H1 (cell line): Measurements from ENCODE around the gene NELL1. TPM values are rescaled to one million over a fixed set of nuclear protein-coding genes. Genes with fewer than 3 reads are reported as not detected.

Source experiments
- FOSL1 ChIP-seq: IDR thresholded peaks from 2 replicates; pipeline ENCODE4 v1.6.1; 2011; ENCODE audit warnings: mild to moderate bottlenecking, low read depth, low read length, moderate library complexity; ENCODE audit not compliant: insufficient read depth
- JUND ChIP-seq: IDR thresholded peaks from 2 replicates; pipeline ENCODE4 v1.6.1; 2011; ENCODE audit warnings: mild to moderate bottlenecking, improper control_type of control experiment, low read length
- KDM4A ChIP-seq: IDR thresholded peaks from one replicate; pipeline ENCODE4 v1.7.1; 2012; ENCODE audit warnings: low read depth, mild to moderate bottlenecking, moderate library complexity, low read length, inconsistent platforms; ENCODE audit not compliant: severe bottlenecking
- MAFK ChIP-seq: IDR thresholded peaks from 2 replicates; pipeline ENCODE4 v1.6.1; 2012; ENCODE audit warnings: low read depth, mild to moderate bottlenecking, improper control_type of control experiment, low read length
- RAD21 ChIP-seq, 2 experiments: IDR thresholded peaks in 1 of 2; conservative IDR thresholded peaks in 1 of 2; 2 replicates each; pipeline ENCODE4 v1.6.1; 2011; ENCODE audit warnings: low read depth in 2 of 2, low read length in 2 of 2, improper control_type of control experiment in 1 of 2, inconsistent platforms in 1 of 2, mild to moderate bottlenecking in 1 of 2, moderate library complexity in 1 of 2
- RBBP5 ChIP-seq: IDR thresholded peaks from 2 replicates; pipeline ENCODE4 v1.7.1; 2012; ENCODE audit warnings: low read depth, mild to moderate bottlenecking, inconsistent platforms, low read length, moderate library complexity, borderline replicate concordance
- TBP ChIP-seq: IDR thresholded peaks from 2 replicates; pipeline ENCODE4 v1.6.1; 2011; ENCODE audit warnings: low read depth, low read length, improper control_type of control experiment
- polyA plus RNA-seq, 7 experiments: library from polyadenylated mRNA; depleted of rRNA in 3 of 7; stranded (reverse) in 5 of 7; unstranded in 2 of 7; fragments of >200 nt in 5 of 7; fragments of 200-250 nt in 2 of 7; gene quantifications; 1 replicate in 5 of 7; 2 replicates in 1 of 7; 4 replicates in 1 of 7; pipeline versions ENCODE4 v1.2.1 to v1.2.3, GENCODE V29; 2011 to 2013; ENCODE audit warnings: missing spikeins in 2 of 7, mixed read lengths in 2 of 7
- total RNA-seq: library from RNA; stranded (reverse); fragmentation: NEBNext Ultra II Directional; extraction: Animal tissue kit (Norgen Biotek cat#: 25700); gene quantifications from 2 replicates; pipeline ENCODE4 v1.2.1, GENCODE V29; 2021
- TF ChIP-seq, protein P1 (sequence below): IDR thresholded peaks from 2 replicates; pipeline ENCODE4 v1.6.1; 2011; ENCODE audit warnings: low read length, improper control_type of control experiment

The NELL1 gene
- total and polyA plus RNA-seq, 2 of the 8 experiments (the other 6 are each of a cell fraction or from before 2014, with no cell fraction given): 0.21 TPM; not detected in 1

- no peak for TF ChIP-seq RAD21 (IDR thresholded peaks at IDR 0.05 in 1 of 2, conservative IDR thresholded peaks at IDR 0.05 in 1 of 2; ENCODE audit: low read depth in 2 of 2, low read length in 2 of 2)
- no peak for TF ChIP-seq JUND
- TF ChIP-seq FOSL1: no peak
- no peak for TF ChIP-seq TBP
- no peak for TF ChIP-seq MAFK
- no peak for TF ChIP-seq KDM4A
- TF ChIP-seq RBBP5: no peak
- TF ChIP-seq, protein P1, sequence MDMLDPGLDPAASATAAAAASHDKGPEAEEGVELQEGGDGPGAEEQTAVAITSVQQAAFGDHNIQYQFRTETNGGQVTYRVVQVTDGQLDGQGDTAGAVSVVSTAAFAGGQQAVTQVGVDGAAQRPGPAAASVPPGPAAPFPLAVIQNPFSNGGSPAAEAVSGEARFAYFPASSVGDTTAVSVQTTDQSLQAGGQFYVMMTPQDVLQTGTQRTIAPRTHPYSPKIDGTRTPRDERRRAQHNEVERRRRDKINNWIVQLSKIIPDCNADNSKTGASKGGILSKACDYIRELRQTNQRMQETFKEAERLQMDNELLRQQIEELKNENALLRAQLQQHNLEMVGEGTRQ: no peak
Observed at GRCh38 chr11:21301981-21302380, 632.6 kb downstream of the NELL1 start (continued).
